Measurements from ENCODE around the gene HSF2BP.
"Not testable (repeated sequence)": the region's sequence is repeated elsewhere in the genome, so short reads cannot be mapped to it uniquely, and the experiment has no call there.

Gene HSF2BP

DNA sequence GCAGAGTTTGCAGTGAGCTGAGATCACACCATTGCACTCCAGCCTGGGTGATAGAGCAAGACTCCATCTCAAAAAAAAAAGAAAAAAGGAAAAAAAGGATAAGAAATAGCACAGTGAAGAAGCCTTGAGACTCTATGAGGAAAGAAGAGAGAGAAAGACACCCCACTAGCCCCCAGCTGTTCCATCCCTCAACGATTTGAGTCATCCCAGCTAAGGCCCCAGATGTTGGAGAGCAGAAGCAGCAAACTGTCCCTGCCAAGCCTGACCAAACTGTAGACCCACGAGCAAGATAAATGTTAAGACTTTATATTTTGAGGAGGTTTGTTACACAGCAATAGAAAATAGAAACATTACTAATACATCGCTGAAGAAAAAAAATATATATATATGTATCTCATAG lies 42.4 kb downstream of the HSF2BP start:
- DNase-seq, result not testable (repeated sequence)

DNA sequence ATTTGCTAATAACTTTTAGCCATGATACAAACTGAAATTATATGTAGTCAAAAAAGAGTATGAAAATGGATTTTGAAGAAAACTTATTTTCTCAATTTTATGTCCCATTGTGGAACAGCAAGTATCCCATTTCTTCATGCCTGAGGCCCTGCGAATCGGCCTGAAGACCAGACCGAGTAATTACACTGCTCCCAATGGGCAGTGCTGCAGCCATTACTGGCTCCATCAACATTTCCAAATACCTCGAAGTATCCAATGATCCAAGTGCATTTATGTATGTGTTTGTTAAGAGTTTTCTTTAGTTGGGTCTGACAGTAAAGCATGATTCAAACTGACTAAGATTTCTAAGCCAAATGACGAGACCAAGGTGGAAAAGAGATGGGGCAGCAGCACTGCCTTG lies 44.4 kb downstream of the HSF2BP start:
- no peak for DNase-seq

- no peak for DNase-seq
These were observed 45.3 kb downstream of the HSF2BP start for GRCh38 chr21:43613755-43614638.

- no peak for DNase-seq
These were observed 47.5 kb downstream of the HSF2BP start for GRCh38 chr21:43611598-43612369.

DNA sequence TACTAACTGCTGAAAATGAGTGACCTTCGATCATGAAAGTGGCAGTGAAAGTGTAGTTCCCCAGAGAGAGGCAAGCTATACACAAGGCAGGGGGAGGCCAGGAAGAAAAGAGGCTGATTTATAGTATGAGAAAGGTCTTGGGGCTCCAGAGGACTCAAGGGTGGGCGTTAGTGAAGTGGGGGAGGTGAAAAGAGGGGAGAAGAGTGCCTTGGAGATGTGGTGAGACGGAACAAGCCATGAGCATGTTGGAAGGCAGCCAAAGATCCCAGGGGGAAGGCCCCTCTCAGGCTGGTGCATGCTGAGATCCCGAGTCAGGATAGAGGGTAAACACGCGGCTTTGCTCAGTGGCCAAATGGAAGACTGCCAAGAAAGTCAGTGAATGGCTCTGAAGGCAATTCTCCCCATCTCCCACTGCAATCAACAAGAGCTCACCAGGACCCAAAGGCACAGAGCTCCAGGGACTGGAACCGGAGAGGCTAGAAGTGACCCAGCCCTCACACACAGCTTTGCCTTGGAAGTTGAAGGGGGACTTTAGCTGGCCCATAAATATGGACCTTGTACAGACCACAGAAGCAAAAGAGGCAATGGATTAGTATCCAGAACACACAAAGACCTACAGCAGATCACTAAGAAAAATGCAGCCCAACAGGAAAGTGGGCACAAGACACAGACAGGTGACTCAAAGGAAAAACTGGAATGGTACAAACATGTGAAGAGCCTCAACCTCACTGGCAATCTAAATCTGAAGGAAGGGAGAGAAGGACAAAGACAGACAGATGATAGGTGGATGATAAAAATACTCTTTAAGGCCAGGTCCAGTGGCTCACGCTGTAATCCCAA lies 49.6 kb downstream of the HSF2BP start:
- no peak for DNase-seq

DNA sequence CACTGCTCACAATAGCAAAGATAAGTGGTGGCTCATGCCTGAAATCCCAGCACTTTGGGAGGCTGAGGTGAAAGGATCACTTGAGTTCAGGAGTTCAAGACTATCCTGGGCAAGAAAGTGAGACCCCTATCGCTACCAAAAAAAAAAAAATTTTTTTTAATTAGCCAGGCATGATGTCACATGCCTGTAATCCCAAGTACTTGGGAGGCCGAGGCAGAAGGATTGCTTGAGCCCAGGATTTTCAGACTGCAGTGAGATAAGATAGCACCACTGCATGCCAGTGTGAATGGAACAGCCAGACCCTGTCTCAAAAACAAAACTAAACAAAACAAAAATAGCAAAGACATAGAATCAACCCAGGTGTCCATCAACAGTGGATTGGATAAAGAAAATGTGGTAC lies 50.6 kb downstream of the HSF2BP start:
- DNase-seq, result no peak

- no peak for DNase-seq
These were observed 51.1 kb downstream of the HSF2BP start for GRCh38 chr21:43608225-43608624.

GRCh38 chr21:43605320-43606215 lies 53.7 kb downstream of the HSF2BP start:
- DNase-seq, result no peak

DNA sequence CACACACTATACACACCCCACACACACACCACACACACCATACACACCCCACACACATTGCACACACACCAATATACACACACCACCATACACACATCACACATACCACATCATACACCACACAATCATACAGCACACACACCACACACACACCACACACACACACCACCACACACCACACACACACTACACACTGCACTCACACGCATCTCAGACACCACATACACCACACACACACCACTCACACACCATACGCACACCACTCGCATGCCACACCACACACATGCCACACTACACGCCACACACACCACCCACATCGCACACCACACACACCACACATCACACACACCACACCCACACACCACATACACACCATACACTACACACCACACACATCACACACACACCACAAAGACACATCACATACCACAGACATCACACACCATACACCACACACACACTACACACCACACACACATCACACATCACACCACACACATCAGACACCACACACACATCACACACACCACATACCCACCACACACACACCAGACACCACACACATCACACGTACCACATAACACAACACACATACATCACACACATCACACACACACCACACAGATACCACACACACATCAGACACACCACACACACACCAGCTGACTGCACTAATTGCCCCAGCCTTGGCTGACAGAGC lies 54.6 kb downstream of the HSF2BP start:
- DNase-seq, result no peak

DNA sequence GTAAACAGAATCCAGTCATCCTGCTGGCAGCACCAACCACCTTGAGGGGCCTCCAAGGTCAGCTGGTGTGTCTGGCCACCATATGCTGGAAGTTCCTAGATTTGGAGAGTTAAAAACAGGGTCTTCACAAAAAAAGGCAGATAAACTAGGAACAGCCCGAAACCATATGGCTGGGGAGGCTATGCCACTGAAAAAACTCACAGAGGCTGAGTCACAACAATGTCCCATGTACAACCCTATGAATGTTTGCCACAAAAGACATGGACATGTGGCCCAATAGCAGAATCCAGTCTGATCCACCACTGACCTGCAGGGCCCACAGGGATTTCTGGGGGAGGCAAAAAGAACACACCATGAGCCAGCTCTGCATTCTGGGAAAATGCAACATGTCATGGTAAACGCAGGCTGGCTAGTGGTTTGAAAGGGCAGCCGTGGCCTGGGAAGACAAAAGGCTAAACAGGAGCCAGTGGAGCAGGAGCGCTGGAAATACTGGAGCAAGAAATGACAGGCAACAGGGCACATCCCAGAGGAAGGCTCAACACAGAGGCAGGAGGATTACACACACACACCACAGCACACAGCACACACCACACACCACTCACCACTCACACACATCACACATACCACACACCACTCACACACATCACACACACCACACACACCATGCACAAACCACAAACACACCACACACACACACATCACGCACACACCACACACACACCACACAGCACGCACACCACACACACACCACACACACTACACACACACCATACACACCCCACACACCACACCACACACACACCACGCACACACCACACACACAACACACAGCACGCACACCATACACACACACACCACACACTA lies 55.4 kb downstream of the HSF2BP start:
- no peak for DNase-seq

DNA sequence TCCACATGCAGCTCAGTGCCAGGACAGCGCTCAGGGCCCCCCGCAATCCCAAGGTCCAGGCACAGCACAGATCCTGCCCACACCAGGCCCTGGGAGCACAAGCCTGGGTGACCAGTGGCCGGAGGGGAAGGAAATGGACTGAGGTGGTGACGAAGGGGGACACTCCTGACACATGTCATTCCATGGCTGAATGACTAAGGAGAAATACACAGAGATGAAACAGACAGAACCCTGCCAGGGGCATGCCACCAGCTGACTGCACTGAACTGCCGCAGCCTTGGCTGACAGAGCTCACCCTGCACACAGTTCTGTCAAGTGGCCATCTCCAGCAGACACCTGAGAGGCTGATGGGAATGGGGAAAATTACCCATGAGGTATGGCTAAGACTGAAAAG lies 56.1 kb downstream of the HSF2BP start:
- no peak for DNase-seq

DNA sequence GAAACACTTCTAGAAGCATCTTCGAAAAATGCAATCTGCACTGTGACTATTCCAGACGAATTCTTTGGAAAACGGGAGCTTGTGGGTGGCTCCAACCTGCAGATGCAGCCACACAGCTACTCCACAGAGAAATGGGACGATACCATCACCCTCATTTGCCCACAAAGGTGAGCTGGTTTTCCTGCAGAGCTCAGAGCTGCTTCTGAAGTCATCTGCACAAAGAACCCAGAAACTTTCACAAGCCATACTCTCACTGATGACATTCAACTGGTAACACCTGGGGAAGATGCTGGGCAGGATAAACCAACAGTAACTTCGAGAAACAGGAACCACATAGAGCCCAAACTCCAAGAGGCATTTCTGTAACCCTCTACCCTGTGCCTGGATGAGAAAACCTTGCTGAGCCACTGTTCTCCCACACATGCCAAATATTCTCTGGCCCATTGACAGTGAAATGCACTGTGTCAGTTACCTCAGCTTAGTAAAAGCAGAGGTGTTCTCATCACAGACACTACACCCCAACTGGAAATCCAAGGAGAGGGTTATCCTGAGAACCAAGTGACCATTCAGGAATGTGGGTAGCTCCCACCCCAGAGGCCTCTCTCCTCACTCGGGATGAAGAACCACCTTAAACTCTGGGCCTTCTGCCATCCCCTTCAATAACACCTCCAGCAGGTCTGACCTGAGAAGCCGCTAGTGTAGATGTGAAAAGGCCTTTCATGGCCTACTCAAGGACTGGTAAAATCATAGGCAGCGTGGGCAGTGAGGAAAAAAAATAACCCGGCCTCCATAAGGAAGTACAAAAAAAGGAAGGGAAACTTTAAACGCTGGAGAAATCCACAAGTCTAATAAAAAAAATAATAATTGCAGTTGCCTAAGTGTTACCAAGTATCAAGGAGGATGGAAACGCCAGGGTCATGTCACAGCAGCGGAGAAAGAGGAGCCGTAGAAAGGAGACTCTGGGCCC lies 56.7 kb downstream of the HSF2BP start:
- no peak for DNase-seq

DNA sequence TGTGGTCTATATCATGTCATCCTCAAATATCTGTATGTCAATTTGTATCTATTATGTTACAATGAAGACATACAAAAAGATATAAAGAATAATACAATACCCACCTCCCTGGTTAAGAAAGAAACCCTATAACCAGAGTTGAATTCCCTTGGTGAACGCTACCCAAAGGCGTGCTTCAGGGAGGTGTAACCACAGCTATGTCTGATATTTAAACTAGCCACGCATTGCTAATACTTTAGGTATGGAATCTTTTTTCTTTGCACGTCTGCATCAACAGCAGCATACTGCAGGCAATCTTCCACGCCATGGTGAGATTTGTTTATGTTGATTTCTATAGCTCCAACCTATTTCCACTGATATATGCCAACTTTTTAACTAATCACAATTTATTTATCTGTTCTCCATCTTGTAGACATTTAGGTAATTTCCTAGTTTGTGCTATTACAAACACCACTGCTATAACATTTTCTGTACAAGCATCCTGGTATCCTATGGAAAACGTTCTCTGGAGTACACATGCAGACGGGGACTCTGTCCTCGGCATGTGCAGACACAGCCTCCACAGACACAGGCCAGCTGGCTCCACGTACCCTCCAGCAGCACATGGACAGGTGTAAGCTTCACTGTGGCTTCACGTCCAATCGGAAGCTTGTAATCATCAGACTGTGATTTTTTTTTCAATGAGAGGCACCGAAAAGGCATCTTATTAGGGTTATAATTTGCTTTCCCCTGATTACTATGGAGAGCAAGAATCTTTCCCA lies 58.5 kb downstream of the HSF2BP start:
- no peak for DNase-seq

DNA sequence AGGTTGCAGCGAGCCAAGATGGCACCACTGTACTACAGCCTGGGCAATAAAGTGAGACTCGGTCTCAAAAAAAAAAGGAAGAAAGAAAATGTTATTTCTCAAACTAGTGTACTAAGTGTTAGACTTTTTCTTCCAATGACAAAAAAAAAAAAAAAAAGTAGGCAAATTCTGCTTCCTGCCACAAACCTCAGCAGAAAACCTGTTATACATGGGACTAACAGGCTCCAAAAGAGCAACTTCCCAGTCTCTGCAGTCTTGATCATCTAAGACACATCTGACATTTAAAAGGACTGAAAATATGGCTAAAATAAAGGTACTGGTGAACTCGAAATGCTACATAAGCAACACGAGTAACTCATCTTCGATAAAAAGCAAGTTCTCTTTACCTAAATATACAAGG lies 59.6 kb downstream of the HSF2BP start:
- DNase-seq, result no peak

DNA sequence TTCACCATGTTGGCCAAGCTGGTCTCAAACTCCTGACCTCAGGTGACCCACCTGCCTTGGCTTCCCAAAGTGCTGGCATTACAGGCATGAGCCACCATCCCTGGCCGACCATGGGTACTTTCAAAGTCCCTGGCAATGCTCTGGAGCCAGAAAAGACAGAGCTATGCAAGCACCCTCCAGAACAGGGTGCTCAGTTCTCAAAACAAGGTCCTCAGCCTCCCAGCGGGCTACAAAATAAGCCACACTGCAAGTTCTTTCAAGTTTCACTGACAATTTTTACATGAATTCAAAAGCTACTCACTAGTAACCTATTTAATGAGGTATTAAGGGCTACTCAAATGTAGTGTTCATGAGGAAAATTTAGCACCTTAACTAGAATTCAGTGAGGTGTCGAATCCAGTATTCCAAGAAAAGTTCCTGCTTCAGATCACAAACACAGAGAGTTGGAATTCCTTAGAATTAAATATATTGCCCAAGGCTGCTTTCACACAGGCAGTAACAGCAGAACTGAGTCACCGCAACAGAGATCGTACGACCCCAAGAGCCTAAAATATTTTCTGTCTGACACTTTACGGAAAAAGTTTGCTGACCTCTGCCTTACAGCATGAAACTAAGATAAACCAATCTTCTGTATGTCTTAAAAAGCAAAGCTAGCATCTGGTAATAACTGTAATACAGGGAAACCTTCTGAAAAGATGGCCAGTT lies 60.7 kb downstream of the HSF2BP start:
- DNase-seq, result no peak

- DNase-seq, result no peak
These were observed 61.6 kb downstream of the HSF2BP start for GRCh38 chr21:43597540-43598250.

GRCh38 chr21:43597052-43597451 lies 62.2 kb downstream of the HSF2BP start:
- no peak for DNase-seq

All from stimulated activated naive CD4-positive, alpha-beta T cell treated with Interleukin-2 at 50 U/mL for 16 hours (primary cell).